PC-9 (cell line): ENCODE measurements around the gene SLC9A4.

Experiments
- CTCF ChIP-seq: fragments of 200-600 bp; sonication (generic); conservative IDR thresholded peaks from 2 replicates; pipeline ENCODE4 v1.6.1; 2017; ENCODE audit warnings: mixed run types, antibody characterized with exemption, mild to moderate bottlenecking, moderate library complexity
- EZH2 ChIP-seq: fragments of 200-600 bp; sonication (generic); IDR thresholded peaks from 2 replicates; pipeline ENCODE4 v1.8.0; 2017; ENCODE audit warnings: antibody characterized with exemption, low read depth

DNA sequence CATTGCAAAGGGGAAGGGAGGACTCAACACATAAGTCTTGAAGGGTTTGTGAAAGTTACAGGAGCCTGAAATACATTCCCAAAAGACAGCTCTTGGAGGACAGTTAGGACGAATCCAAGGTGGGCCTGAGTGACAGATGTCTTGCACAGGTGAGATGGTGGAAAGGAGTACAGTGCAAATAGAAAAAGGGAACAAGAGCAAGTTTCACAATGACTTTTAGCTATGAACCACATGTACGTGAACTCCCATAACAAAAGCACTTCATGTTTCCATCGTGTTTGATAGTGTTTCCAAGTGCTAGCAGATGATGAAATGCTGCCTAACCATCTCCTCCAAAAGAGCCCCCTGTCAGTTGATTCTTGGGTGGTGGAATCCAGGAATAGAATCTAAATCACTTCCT is 48.3 kb upstream of the SLC9A4 start:
- no peak for TF ChIP-seq CTCF
- TF ChIP-seq EZH2: no peak
